GM12878 (cell line): ENCODE data around the gene NCLN. TPM values are rescaled to one million over a fixed set of nuclear protein-coding genes. Genes with fewer than 3 reads are reported as not detected.

Source experiments
- ATAC-seq: fragments of 200-7000 bp; cut with Tn5 transposase; 3 replicates; pipeline ENCODE4 v1.9.1; 2020; ENCODE audit warnings: mild to moderate bottlenecking, moderate library complexity
- BruUV-seq: library from RNA; stranded (reverse); fragments of 400-500 nt; replicated peaks from 2 replicates; lab custom pipeline; 2021; lab: Mats Ljungman, UMichigan
- CTCF ChIA-PET: fragments of 300-600 bp; sonication (Branson Sonifier 250); formaldehyde crosslinking; extraction: SDS; loops from one replicate; lab custom pipeline; 2021; ENCODE audit warnings: inconsistent platforms; lab: Yijun Ruan, JAX
- POLR2A ChIA-PET: fragments of 350-600 bp; formaldehyde crosslinking; extraction: SDS; loops from one replicate; lab custom pipeline; 2021; ENCODE audit warnings: inconsistent platforms; lab: Charles Lee
- RAD21 ChIA-PET: fragments of 300-600 bp; sonication (Branson Sonifier 250); formaldehyde crosslinking; loops from one replicate; lab custom pipeline; 2023; ENCODE audit warnings: antibody characterized with exemption; ENCODE audit not compliant: unreplicated experiment; lab: Charles Lee
- SMC1A ChIA-PET: fragments of 300-600 bp; sonication (Branson Sonifier 250); formaldehyde crosslinking; loops from one replicate; lab custom pipeline; 2023; ENCODE audit not compliant: unreplicated experiment, uncharacterized antibody; lab: Charles Lee
- DNase-seq: peaks from one replicate; pipeline ENCODE4 v3.0.0-alpha.2; 2011; ENCODE audit warnings: low read depth, low spot score
- FAIRE-seq: peaks from 3 replicates; lab custom pipeline; 2011; peaks lifted over from hg19 to GRCh38; lab: Jason Lieb, UNC
- H2AFZ ChIP-seq: 2 replicates; pipeline ENCODE4 v1.6.0; 2011; ENCODE audit warnings: low read depth, low read length, control low read depth; ENCODE audit not compliant: control insufficient read depth
- H3K27ac ChIP-seq: 2 replicates; pipeline ENCODE4 v1.5.1; 2011; ENCODE audit warnings: control low read depth; ENCODE audit not compliant: control insufficient read depth, insufficient read depth
- H3K27me3 ChIP-seq, 2 experiments: replicated peaks in 1 of 2; 2 replicates each; pipeline versions ENCODE4 v1.6.0 to v1.6.1; 2011; ENCODE audit warnings: low read length in 1 of 2; ENCODE audit not compliant: control insufficient read depth in 2 of 2, insufficient read depth in 2 of 2
- H3K36me3 ChIP-seq, 2 experiments: 2 replicates each; pipeline ENCODE4 v1.5.1; 2011; ENCODE audit warnings: low read length in 1 of 2; ENCODE audit not compliant: control insufficient read depth in 2 of 2, insufficient read depth in 2 of 2
- H3K4me1 ChIP-seq: 2 replicates; pipeline ENCODE4 v1.6.1; 2011; ENCODE audit warnings: mild to moderate bottlenecking, low read length, moderate library complexity, mixed read lengths; ENCODE audit not compliant: control insufficient read depth, insufficient read depth
- H3K4me2 ChIP-seq: 2 replicates; pipeline ENCODE4 v1.6.0; 2011; ENCODE audit warnings: control low read depth; ENCODE audit not compliant: control insufficient read depth, insufficient read depth
- H3K4me3 ChIP-seq: fragments of 200-600 bp; sonication (generic); 2 replicates; pipeline ENCODE4 v1.5.1; 2016
- H3K79me2 ChIP-seq: 2 replicates; pipeline ENCODE4 v1.6.0; 2011; ENCODE audit warnings: low read length; ENCODE audit not compliant: control insufficient read depth, insufficient read depth
- H3K9ac ChIP-seq: 2 replicates; pipeline ENCODE4 v1.8.0; 2011; ENCODE audit warnings: low read length, control low read depth, mixed read lengths; ENCODE audit not compliant: control insufficient read depth, insufficient read depth
- H3K9me3 ChIP-seq: replicated peaks from 3 replicates; pipeline ENCODE4 v1.5.1; 2011; ENCODE audit warnings: mild to moderate bottlenecking, low read length; ENCODE audit not compliant: control insufficient read depth, insufficient read depth
- H4K20me1 ChIP-seq: 2 replicates; pipeline ENCODE4 v1.6.0; 2011; ENCODE audit not compliant: control insufficient read depth, insufficient read depth
- BMI1 ChIP-seq: fragments of 450-650 bp; IDR thresholded peaks from 2 replicates; pipeline ENCODE4 v1.6.1; 2016; ENCODE audit warnings: mild to moderate bottlenecking, moderate library complexity, borderline replicate concordance
- EGR1 ChIP-seq, 2 experiments: IDR thresholded peaks; 1 replicate in 1 of 2; 2 replicates in 1 of 2; pipeline ENCODE4 v1.6.1; 2011 to 2012; ENCODE audit warnings: low read depth in 2 of 2, low read length in 2 of 2, borderline replicate concordance in 1 of 2, mild to moderate bottlenecking in 1 of 2, moderate library complexity in 1 of 2
- EZH2 ChIP-seq: IDR thresholded peaks from 2 replicates; pipeline ENCODE4 v1.6.1; 2012; ENCODE audit warnings: low read depth, mild to moderate bottlenecking, control low read depth, inconsistent platforms, low read length, borderline replicate concordance; ENCODE audit not compliant: control insufficient read depth
- FOS ChIP-seq: IDR thresholded peaks from 3 replicates; pipeline ENCODE4 v1.6.1; 2011; ENCODE audit warnings: borderline replicate concordance; ENCODE audit not compliant: insufficient read length; ENCODE audit errors: extremely low read depth
- HCFC1 ChIP-seq: fragments of 150-350 bp; IDR thresholded peaks from 2 replicates; pipeline ENCODE4 v1.6.1; 2014; ENCODE audit warnings: low read length
- JUNB ChIP-seq: IDR thresholded peaks from 2 replicates; pipeline ENCODE4 v1.6.1; 2016; ENCODE audit warnings: antibody characterized with exemption, mild to moderate bottlenecking
- PBX3 ChIP-seq: IDR thresholded peaks from 2 replicates; pipeline ENCODE4 v1.6.1; 2011; ENCODE audit warnings: mild to moderate bottlenecking, low read depth, low read length, moderate library complexity; ENCODE audit not compliant: insufficient replicate concordance
- POU2F2 ChIP-seq: IDR thresholded peaks from 3 replicates; pipeline ENCODE4 v1.6.1; 2011; ENCODE audit warnings: low read depth, mild to moderate bottlenecking, low read length, borderline replicate concordance
- YY1 ChIP-seq: IDR thresholded peaks from 2 replicates; pipeline ENCODE4 v1.6.1; 2011; ENCODE audit warnings: low read depth, mild to moderate bottlenecking, low read length
- ZSCAN29 ChIP-seq: fragments of 450-650 bp; IDR thresholded peaks from 2 replicates; pipeline ENCODE4 v1.6.1; 2017; ENCODE audit warnings: mild to moderate bottlenecking, moderate library complexity
- WGBS: methylation state at CpG from one replicate; pipeline ENCODE4 v1.1.6; 2016; ENCODE audit warnings: low lambda C conversion rate; ENCODE audit not compliant: insufficient replicate concordance, insufficient coverage; ENCODE audit errors: missing lambda C conversion rate; 5-methylcytosine and 5-hydroxymethylcytosine counted together
- in situ Hi-C: fragments of 300-500 bp; cut with MboI; formaldehyde crosslinking; loops from 9 replicates; pipeline ENCODE4 v1.14.3; 2018; ENCODE audit warnings: mixed read lengths
- intact Hi-C: fragments of 100-400 bp; cut with micrococcal nuclease; formaldehyde crosslinking; loops from one replicate; pipeline ENCODE4 v1.14.2; 2022; ENCODE audit not compliant: unreplicated experiment
- polyA plus RNA-seq, 11 experiments: library from polyadenylated mRNA; depleted of rRNA in 4 of 11; unstranded in 6 of 11; stranded (reverse) in 5 of 11; fragments of >200 nt; fragmentation: Nextera tagmentation in 4 of 11; fragmentation: Illumina TruSeq in 1 of 11; extraction: Ambion mirVana in 4 of 11; extraction: Trizol in 1 of 11; gene quantifications; 1 replicate in 1 of 11; 2 replicates in 10 of 11; pipeline versions ENCODE4 v1.2.1 to v1.2.3, GENCODE V29; 2011 to 2016; ENCODE audit warnings: inconsistent platforms in 2 of 11, missing spikeins in 2 of 11, low read depth in 1 of 11
- total RNA-seq, 4 experiments: library from RNA; depleted of rRNA in 3 of 4; stranded (reverse); fragments of >200 nt in 3 of 4; fragmentation: Illumina TruSeq in 1 of 4; extraction: Trizol in 1 of 4; gene quantifications; 2 replicates each; pipeline versions ENCODE4 v1.2.1 to v1.2.3, GENCODE V29; 2013 to 2021

NCLN gene
- total and polyA plus RNA-seq, 10 of the 15 experiments (the other 5 are each of a cell fraction or from before 2014, with no cell fraction given), result 2.2 to 79.1 (median 36.0) TPM

DNA sequence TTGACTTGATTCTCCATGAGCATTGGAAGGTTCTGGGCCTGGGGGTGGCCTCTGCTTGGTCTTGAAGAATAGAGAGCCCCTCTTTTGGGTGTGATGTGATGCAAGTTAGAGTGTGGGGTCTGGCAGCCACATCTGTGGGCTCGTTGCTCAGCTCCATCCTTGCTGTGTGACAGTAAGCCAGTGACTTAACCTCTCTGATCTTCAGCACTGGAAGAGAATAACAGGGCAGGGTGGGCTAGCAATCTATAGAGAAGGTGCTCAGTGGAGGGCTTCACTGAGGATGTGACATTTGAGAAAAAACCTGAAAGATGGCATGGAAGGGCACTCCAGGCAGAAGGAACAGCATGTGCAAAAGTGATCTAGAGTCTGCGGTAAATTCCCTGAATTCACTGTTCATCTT, 66.9 kb downstream of the NCLN start (continued):
- no peak for TF ChIP-seq POU2F2
- no peak for TF ChIP-seq EZH2

DNA sequence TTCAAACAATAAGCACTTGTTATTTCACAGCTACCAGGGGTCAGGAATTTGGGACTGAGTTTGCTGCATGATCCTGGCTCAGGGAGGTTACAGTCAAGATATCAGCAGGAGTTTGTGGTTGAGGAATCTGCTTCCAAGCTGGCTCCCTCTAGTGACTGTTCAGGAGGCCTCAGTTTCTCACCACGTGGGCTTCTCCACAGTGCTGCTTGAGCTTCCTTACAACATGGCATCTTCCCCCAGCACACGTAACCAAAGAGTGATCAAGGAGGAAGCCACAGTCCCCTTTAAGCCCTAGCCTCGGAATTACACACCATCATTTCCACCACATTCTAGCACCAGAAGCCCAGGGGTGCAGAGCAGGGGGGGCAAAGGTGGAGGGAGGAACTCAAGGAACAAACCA, 67.5 kb downstream of the NCLN start:
- Histone ChIP-seq H3K4me2 (no peak overlapping the region), H3K27ac (no peak overlapping the region), H4K20me1 (no peaks in the 10 kb centered on the region), H3K9me3 (no peaks in the 10 kb centered on the region; the same call in 2 of the 3 replicates)
- ATAC-seq (no peak), DNase-seq (no peak)
- CTCF ChIA-PET, result interaction anchor here (0.6 to 1.3 kb wide), 3 partner anchors 15 to 22 kb away, joined by 3 read pairs; no protein-coding TSS in a partner anchor
- intact Hi-C loops, result no loop called here
- no peak for TF ChIP-seq PBX3
- no peak for TF ChIP-seq ZSCAN29
- no peak for TF ChIP-seq FOS
- no peak for TF ChIP-seq BMI1
- TF ChIP-seq EGR1 (IDR thresholded peaks at IDR 0.05; ENCODE audit: borderline replicate concordance in 1 of 2, low read depth in 2 of 2, low read length in 2 of 2), result no peak
- no peak for TF ChIP-seq HCFC1
- TF ChIP-seq YY1, result peak; percentile 30; the same call in 1 of the 2 replicates
- no peak for TF ChIP-seq JUNB
- TF ChIP-seq, all 136 proteins: peak for 1
- H3K27me3 ChIP-seq, result no peaks in the 10 kb centered on the region
- ChIA-PET POLR2A (no interaction called here), RAD21 (no interaction called here), SMC1A (interaction anchor here (0.8 kb wide), 1 partner anchor 303 kb away, joined by 3 read pairs; no protein-coding TSS in a partner anchor)
- in situ Hi-C loops, result no loop called here
- 16% methylated on average over 3 of the region's 3 CpGs for WGBS
- no peaks in the 10 kb centered on the region for H3K4me1 ChIP-seq
- no peak overlapping the region for H3K9ac ChIP-seq
- H3K36me3 ChIP-seq, result no peaks in the 10 kb centered on the region
- no peak overlapping the region for H3K4me3 ChIP-seq
- no TSS peak for BruUV-seq
- FAIRE-seq, result no peak
- no peaks in the 10 kb centered on the region for H3K79me2 ChIP-seq
- no peak overlapping the region for H2AFZ ChIP-seq
